Activated CD8-positive, alpha-beta memory T cell treated with anti-CD3 and anti-CD28 coated beads for 24 hours (primary cell): ENCODE measurements around the gene IDUA.
"Not testable (repeated sequence)": the region's sequence is repeated elsewhere in the genome, so short reads cannot be mapped to it uniquely, and the experiment has no call there.

ENCODE experiments used
- DNase-seq: peaks from one replicate; pipeline ENCODE4 v3.0.0-alpha.2; 2020

IDUA gene

DNA sequence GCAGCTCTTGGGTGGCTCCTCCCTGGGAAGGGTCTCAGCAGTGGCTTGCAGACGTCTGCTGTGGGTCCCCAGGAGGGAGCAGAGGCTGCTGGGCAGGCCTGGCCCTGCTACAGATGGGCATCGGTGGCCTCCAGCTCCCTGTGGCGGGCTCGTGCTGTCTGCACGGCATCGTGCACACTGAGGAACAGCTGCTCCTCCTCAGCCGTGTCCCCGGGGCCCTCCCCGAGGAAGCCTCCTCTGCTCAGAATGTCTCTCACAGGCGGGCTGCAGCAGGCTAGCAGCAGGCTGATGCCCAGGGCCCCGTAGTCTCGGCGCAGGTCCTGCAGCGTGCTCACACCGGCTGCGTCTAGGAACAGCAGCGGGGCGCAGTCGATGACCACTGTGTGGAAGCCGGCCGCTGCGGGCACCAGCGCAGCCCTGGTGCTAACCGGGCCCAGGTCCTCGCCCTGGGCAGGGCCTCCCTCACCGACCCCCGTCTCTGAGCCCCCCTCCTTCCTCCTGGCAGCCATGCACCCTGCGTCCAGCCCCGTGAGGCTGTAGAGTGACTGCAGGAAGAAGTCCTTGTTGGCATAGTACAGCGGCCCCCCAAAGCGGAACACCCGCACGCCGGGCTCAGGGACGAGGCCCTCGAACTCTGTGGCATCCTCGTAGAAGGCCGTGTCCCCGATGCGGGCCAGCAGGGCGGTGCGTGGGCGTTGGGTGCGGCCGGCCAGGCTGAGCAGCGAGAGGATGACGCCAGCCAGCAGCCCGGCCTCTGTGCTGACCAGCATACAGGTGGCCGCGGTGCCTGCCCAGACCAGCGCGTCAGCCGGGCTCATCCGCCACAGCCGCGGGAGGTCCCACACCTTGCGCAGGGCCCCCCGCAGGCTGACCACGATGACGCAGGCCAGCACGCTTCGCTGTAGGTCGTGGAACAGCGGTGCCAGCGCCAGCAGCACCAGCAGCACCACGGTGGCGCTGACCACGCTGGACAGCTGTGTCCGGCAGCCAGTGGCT lies 2.2 kb downstream of the IDUA start:
- DNase-seq, result no peak

DNA sequence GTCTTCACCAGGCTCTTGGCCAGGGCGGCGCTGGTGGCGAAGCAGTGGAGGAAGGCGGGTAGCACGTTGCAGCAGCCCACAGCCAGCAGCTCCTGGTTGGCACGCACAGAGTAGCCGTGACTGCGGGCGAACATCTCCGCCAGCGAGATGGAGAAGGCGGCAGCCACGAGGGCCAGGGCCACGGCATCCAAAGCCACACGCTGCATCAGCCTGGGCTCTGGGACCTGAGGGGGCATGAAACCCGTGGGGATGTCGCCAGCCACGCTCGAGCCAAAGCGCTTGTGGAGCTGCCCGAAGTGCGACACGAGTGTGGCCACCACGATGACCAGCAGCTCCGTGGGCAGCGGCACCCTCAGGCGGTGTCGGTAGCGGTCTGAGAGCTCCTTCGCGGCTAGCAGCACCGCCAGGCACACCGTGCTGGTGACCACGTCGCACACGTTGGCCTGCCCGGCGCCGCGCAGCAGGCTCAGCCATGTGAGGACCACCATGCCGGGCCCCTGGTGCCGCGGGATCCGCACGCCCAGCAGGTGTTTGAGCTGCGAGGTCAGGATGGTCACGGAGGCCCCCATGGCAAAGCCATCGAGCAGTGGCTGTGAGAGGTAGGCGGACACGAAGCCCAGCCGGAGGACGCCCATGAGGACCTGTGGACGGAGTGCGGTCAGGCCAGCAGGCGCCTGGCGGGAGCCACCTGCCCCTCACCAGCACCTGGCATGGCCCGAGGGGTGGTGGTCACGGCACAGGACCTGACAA lies 3.1 kb downstream of the IDUA start:
- DNase-seq, result no peak

DNA sequence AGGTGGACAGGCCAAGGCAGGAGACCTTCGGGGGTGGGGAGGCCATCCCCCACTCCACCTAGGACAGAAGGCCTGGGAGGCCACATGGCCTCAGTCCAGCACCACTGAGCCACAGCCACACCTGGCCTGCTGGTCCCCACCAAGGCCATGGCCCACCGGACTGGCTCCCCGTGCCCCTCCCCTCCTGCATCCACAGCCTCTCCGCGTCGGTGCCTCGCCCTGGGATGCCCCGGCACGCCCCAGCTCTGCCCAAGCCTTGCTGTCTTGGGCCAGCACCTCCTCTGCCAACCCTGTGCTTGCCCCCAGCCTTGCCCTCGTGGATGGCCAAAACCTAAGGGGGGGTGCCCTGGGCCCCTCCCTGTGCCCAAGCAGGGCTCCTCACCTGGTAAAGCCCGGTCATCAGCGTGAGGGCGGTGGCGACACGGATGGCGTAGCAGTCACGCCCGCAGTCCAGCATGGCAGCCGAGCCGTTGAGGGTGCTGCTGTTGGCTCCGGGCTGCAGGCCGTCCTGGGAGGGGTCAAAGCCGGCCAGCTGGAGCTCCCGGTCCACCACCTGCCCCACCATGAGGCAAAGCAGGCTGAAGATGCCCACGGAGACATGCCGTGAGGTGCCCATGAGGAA lies 4.0 kb downstream of the IDUA start:
- no peak for DNase-seq

DNA sequence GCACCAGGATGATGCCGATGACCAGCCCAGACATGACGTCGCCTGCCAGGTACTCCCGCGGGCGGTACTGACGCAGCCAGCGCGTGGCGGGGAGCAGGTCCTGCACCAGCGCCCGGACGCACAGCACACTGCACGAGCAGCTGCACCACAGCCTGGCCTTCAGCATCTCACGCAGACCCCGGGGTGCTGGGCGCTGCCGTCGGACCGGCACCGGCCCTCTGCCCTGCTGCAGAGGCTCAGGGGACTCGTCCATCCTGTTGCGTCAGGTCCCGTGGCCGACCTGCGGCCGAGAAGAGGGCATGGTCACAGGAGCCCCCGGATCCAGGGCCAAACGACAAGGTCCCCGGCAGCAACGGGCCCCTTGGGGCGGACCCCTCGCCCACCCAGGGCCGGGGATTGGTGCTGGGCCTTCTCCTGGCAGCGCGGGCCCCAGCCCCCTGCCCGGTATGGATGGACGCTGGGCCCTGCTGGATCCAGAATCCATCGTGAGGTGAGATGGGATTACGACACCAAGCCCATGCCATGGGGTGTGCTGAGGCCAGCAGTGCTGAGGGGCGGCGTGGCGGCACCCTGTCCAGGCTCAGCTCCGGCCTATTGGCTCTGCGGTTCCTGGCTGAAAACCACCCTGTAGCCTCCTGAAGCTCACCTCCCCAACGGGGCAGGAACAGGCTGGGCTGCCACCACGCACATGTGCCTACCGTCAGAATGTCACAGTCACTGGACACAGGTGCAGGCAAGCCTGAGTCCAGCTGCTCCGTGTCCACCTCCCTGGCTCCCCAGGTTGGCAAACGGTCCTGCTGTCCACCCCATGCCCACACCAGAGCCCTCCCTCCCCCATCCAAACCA lies 4.8 kb downstream of the IDUA start:
- DNase-seq, result peak; percentile 54

DNA sequence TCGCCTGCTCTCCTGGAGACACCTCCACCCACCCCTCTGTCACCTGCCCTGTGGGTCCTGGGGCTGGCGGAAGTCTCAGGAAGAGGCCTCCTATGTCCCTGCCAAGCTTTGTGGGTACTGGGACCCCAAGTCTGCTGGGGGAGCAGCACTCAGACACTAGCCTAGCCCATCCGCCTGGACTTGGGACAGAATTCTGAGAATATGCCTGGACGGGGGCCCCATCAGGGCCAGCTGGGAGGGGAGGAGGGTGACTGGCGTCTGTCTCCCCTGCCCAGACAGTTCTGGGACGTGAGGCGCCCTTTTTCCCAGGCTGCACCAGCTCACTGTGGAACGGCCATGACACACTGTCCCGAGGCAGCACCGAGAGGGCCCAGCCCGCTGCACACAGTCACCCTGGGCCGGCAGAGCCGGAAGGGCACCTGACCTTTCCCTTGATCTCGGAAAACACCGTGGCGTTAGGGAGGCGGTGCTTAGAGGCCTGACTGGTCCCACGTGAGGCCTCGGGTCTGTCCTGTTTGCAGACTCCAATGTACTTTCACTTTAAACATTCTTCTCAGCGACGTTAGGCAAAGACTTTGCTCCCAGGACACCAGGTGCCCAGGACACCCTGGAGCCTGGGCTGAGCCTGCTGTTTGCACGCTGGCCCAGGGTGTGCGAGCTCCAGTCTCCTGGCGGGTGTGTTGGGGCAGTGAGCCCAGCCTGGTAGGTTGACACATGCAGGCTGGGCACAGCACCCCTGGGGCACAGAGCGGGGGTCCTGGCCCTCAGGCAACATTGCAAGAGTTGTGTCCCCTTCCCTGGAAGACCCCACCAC lies 5.7 kb downstream of the IDUA start:
- DNase-seq, result no peak

DNA sequence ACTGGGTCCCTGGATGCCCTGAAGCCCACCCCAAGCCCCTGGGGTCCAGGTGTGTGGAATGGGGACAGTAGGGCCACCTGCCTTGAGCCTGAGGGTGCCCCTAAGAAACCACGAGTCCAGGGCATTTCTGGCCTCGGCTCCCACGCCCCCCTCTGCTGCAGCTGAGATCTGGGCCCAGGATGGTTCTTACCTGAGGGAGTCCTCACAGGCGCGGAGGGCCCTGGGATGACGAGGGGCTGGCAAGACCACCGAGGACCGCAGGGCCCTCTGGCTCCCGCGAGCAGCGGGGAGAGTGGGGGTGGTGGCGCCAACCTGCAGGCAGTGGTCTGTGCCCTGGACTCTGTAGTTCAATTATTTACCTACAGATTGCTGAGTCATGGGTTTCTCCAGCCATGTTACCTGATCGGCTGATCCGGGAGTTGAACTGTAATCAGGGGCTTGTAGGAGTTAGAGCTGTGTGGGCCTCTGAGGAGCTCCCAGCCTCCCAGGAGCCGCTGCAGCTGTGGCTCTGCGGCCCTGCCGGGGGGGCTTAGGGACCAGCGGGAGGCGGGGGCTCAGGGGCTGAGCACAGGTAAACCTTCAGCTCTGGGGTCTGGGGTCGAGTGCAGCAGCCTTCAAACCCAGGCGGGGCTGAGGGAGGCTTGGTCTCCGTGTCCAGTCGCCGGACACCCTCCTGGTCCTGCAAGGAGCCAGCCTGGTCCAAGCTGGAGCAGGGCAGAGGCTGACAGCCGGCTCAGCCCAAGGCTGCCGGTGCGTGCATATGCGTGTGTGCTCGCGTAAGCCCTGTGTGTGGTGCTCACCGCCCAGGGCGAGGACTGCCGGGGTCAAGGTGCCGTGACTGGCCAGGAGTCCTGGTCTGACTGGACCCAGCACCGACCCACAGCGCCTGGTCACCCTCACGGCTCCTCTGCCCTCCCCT lies 6.5 kb downstream of the IDUA start, which contains the start of gene SLC26A1:
SLC26A1 (minus strand) TSS at position 294 of the 919 bp plus-strand sequence. CDS start 1,701 bp downstream, outside the sequence.
- DNase-seq, result no peak

DNA sequence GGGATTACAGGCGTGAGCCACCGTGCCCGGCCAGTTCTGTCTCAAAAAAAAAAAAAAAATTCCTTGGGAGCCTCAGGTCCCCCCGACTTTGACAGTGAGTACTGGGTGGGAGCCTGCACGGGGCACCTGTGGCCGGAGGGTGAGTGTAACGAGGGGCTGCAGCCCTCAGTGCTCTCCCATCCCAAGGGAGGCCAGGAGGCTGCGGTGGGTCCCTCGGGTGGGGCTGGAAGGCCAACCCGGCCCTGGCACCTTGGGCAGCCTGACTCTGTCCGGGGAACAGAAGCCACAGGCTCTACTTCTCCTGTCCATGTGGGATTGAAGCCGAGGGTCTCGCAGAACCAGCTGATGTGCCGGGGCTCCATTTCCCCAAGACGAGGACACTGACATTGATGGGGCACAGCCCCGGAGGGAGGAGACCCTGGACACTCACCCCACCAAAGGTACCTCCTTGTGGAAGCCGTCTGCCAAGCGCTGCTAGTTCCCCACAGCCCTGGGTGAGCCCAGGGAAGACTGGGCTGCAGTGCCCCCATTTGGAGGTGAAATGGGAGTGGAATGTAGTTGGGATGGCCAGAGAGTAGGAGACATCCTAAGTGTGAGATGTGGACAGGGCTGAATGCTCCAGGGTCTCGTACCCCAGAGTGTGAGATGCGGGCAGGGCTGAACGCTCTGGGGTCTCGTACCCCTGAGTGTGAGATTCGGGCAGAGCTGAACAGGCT lies 8.6 kb downstream of the IDUA start:
- no peak for DNase-seq

DNA sequence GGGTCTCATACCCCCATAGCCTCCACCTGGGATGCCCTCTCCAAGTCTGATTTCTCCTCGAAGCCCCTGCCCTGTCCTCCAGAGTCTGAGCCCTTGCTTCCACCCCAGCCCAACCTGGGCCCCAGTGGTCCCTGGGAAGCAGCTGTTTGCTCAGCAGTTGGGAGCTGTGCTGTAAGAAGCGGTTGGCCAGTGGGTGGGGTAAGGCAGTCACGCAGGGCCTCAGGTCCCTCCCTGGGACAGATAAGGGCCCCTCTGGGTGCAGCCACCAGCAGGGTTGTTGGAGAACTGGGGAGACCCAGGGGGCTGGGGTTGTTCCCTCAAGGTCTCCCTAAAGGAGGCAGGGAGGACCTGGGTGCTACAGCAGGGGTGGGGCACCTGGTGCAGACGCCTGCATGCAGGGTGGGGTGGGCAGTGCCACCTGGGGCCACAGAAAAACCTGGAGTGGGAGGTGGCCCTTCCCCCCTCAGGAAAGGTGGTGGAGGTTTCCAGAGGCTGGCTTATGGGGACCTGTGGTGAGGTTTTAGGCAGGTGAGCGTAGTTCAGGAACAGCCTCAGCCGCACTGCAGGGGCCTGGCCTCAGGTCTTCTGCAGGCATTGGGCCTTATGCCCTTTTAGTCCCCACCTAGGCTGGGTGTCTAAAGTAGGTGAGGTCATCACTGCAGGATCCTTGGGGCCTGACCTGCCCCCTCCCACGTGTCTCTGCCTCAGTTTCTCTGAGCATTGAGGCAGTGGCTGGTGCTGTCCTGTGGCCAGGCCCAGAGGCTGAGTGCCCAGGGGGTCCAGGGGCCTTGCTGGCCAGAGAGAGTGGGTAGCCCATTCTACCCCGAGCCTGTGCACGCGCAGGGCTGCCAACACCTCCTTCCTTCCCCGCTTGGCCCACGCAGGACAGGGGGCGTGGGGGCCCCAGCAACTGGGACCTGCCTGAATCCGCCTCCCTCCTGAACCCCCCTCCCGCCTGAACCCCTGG lies 9.5 kb downstream of the IDUA start:
- DNase-seq, result no peak

DNA sequence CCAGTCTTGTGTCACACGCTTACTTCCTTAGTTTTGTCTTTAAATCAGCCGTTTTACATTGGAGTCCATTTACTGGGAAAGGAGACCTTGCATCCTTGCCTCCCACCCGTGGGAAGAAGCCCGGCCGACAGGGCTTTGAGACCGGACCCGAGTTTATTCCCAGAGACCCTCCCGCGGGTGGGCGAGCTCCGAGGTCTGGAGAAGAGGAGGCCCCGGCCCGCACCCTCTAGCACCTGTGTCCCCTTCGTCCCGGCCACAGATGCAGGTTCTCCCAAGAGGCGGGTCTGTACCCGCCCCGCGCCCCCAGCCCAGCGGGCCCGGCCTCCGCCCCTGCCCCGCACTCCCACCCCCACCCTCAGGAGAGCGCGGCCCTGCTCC lies 10.1 kb downstream of the IDUA start:
- no peak for DNase-seq

DNA sequence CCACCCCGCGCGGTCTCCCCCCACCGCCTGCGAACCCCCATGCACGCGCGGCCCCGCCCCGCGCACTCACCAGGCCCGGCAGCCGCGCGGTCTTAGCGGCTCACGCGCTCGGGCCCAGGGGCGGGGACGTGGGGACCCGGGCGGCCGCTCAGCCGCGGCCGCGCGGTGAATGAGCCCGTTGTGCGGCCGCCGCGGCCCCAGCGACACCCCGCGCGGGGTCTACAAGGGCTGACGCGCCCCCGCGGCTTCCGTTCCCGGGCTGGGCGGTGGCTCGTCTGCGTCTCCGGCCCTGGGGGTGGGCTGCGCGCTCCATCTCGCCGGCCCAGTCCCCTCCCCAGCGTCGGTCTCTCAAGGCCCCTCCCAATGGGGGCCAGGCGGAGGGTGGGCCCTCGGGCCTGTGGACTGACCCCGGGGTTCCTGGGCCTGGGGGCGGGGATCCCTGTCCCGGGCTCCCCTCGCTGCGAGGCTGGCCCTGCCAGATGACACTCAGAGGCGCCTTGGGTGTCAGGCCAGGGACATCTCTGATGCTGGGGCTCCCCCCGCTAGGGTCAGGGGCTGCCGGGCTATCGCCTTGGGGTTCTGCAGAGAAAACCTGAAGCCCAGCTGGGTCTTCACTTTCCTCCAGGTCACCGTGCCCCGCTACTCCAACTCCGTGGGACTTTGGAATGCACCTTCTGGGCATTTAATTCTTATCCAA lies 10.7 kb downstream of the IDUA start:
- no peak for DNase-seq

DNA sequence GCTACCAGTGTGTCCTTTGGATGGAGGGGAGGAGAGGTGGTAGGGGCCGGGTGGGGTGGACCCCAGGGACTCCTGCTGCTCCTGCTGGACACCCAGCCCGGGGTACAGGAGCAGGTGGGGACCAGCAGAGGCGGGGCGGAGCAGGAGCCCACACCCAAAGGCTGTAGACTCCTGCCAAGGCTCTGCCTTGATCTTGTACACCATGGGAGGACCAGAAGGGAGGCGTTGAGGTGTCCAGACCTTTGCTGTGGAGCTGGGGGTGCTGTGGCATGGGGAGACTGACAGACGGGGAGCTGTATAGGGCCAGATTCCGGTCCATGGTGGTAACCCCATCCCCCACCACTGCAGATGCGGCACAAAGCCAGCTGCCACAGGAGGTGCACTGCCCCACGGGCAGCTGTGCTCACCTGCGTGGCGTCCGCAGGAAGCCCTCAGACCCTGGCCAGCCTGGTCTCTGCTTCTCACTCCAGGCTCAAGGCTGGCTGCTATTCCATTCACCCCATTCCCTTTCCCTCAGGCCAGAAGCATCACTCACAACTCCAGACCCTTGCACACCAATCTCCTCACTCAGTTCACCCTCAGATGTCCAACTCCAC lies 11.3 kb downstream of the IDUA start:
- DNase-seq, result no peak

DNA sequence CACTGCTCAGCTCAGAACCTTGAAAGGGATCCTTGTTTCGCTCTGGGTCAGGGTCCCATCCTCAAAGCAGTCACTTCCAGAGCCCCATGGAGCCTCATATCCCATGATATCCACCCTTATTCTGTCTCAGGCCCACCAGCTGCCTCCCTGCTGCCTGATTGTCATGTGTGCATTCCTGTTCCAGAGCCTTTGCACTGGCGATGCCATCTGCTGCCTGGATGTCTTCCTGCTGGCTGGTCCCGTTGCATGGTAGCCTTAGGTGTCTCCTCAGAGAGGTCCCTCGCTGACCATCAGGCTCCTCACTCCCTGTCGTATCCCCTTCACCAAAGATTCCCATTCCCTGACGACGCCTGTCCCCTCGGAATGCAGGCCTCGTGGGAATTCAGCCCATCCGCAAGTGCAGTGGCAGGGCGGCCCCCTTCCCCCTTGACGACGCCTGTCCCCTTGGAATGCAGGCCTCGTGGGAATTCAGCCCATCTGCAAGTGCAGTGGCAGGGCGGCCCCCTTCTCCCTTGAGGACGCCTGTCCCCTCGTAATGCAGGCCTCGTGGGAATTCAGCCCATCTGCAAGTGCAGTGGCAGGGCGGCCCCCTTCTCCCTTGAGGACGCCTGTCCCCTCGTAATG lies 12.5 kb downstream of the IDUA start:
- not testable (repeated sequence) for DNase-seq

DNA sequence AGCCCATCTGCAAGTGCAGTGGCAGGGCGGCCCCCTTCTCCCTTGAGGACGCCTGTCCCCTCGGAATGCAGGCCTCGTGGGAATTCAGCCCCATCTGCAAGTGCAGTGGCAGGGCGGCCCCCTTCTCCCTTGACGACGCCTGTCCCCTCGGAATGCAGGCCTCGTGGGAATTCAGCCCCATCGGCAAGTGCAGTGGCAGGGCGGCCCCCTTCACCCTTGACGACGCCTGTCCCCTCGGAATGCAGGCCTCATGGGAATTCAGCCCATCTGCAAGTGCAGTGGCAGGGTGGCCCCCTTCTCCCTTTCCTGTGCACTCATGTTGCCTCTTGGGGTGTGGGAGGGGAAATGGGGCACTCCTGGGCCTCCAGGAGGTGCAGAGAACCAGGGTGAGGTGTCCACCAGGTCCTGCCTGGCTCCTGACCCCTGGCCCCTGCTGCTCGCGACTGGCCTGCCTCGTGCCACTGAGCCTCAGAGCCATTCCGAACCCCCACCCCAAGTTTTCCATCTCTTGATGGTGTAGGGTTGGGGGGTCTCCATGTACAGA lies 13.1 kb downstream of the IDUA start:
- no peak for DNase-seq

DNA sequence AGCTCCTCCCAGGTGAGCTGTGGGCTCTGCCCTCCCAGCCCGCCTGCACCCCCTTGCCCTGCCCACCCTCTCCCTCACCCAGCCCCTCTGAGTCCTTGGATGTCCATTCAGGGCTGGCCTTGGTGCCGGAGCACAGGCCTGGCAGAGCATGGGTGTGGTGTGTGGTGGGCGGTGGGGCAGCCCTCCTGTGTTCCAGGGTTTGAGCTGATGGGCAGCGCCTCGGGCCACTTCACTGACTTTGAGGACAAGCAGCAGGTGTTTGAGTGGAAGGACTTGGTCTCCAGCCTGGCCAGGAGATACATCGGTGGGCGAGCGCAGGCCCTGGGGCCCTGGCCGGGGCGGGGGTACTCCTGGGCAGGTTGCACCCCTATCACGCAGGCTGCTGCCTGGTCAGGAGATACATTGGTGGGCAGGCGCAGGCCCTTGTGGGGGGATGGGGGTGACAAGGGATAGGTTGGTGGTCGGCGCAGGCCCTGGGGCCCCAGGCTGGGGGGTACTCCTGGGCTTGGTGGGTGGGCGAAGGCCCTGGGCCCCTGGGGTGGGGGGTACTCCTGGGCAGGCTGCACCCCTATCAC lies 13.9 kb downstream of the IDUA start:
- no peak for DNase-seq

DNA sequence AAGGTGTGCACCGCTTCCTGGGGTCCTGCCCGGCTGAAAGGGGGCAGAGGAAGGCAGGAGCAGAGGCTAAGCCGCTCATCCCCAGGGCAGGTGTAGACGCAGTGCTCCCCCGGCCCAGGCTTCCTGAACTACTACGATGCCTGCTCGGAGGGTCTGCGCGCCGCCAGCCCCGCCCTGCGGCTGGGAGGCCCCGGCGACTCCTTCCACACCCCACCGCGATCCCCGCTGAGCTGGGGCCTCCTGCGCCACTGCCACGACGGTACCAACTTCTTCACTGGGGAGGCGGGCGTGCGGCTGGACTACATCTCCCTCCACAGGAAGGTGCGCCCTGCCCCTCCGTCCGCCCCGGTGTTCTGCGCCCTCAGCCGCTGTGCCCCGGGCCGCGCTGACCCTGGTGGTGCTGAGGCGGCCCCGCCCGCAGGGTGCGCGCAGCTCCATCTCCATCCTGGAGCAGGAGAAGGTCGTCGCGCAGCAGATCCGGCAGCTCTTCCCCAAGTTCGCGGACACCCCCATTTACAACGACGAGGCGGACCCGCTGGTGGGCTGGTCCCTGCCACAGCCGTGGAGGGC lies 14.8 kb downstream of the IDUA start:
- no peak for DNase-seq

DNA sequence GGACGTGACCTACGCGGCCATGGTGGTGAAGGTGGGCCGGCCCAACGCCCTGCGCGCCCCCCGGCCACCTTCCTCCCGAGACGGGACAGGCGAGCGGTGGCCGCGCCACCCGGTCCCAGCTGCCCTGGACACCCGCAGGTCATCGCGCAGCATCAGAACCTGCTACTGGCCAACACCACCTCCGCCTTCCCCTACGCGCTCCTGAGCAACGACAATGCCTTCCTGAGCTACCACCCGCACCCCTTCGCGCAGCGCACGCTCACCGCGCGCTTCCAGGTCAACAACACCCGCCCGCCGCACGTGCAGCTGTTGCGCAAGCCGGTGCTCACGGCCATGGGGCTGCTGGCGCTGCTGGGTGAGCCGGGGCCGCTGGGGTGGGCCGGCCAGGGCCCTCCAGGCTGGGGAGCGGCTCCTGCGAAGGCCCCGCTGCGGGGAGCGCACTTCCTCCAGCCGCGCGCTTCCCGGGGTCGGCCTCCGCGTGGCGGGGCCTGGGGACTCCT lies 15.3 kb downstream of the IDUA start:
- no peak for DNase-seq
